GM12878 (cell line): Measurements from ENCODE around the gene FBXO17. TPM values are rescaled to one million over a fixed set of nuclear protein-coding genes. Genes with fewer than 3 reads are reported as not detected.
A peak's percentile ranks its signal among the peaks of the same experiment; 100 is the strongest.

Experiments used
- ATAC-seq: fragments of 200-7000 bp; cut with Tn5 transposase; 3 replicates; pipeline ENCODE4 v1.9.1; 2020; ENCODE audit warnings: mild to moderate bottlenecking, moderate library complexity
- BruUV-seq: library from RNA; stranded (reverse); fragments of 400-500 nt; replicated peaks from 2 replicates; lab custom pipeline; 2021; lab: Mats Ljungman, UMichigan
- CTCF ChIA-PET: fragments of 300-600 bp; sonication (Branson Sonifier 250); formaldehyde crosslinking; extraction: SDS; loops from one replicate; lab custom pipeline; 2021; ENCODE audit warnings: inconsistent platforms; lab: Yijun Ruan, JAX
- POLR2A ChIA-PET: fragments of 350-600 bp; formaldehyde crosslinking; extraction: SDS; loops from one replicate; lab custom pipeline; 2021; ENCODE audit warnings: inconsistent platforms; lab: Charles Lee
- RAD21 ChIA-PET: fragments of 300-600 bp; sonication (Branson Sonifier 250); formaldehyde crosslinking; loops from one replicate; lab custom pipeline; 2023; ENCODE audit warnings: antibody characterized with exemption; ENCODE audit not compliant: unreplicated experiment; lab: Charles Lee
- SMC1A ChIA-PET: fragments of 300-600 bp; sonication (Branson Sonifier 250); formaldehyde crosslinking; loops from one replicate; lab custom pipeline; 2023; ENCODE audit not compliant: unreplicated experiment, uncharacterized antibody; lab: Charles Lee
- DNase-seq: peaks from one replicate; pipeline ENCODE4 v3.0.0-alpha.2; 2011; ENCODE audit warnings: low read depth, low spot score
- FAIRE-seq: peaks from 3 replicates; lab custom pipeline; 2011; peaks lifted over from hg19 to GRCh38; lab: Jason Lieb, UNC
- H2AFZ ChIP-seq: 2 replicates; pipeline ENCODE4 v1.6.0; 2011; ENCODE audit warnings: low read depth, low read length, control low read depth; ENCODE audit not compliant: control insufficient read depth
- H3K27ac ChIP-seq: 2 replicates; pipeline ENCODE4 v1.5.1; 2011; ENCODE audit warnings: control low read depth; ENCODE audit not compliant: control insufficient read depth, insufficient read depth
- H3K27me3 ChIP-seq, 2 experiments: replicated peaks in 1 of 2; 2 replicates each; pipeline versions ENCODE4 v1.6.0 to v1.6.1; 2011; ENCODE audit warnings: low read length in 1 of 2; ENCODE audit not compliant: control insufficient read depth in 2 of 2, insufficient read depth in 2 of 2
- H3K36me3 ChIP-seq, 2 experiments: 2 replicates each; pipeline ENCODE4 v1.5.1; 2011; ENCODE audit warnings: low read length in 1 of 2; ENCODE audit not compliant: control insufficient read depth in 2 of 2, insufficient read depth in 2 of 2
- H3K4me1 ChIP-seq: 2 replicates; pipeline ENCODE4 v1.6.1; 2011; ENCODE audit warnings: mild to moderate bottlenecking, low read length, moderate library complexity, mixed read lengths; ENCODE audit not compliant: control insufficient read depth, insufficient read depth
- H3K4me2 ChIP-seq: 2 replicates; pipeline ENCODE4 v1.6.0; 2011; ENCODE audit warnings: control low read depth; ENCODE audit not compliant: control insufficient read depth, insufficient read depth
- H3K4me3 ChIP-seq: fragments of 200-600 bp; sonication (generic); 2 replicates; pipeline ENCODE4 v1.5.1; 2016
- H3K79me2 ChIP-seq: 2 replicates; pipeline ENCODE4 v1.6.0; 2011; ENCODE audit warnings: low read length; ENCODE audit not compliant: control insufficient read depth, insufficient read depth
- H3K9ac ChIP-seq: 2 replicates; pipeline ENCODE4 v1.8.0; 2011; ENCODE audit warnings: low read length, control low read depth, mixed read lengths; ENCODE audit not compliant: control insufficient read depth, insufficient read depth
- H3K9me3 ChIP-seq: replicated peaks from 3 replicates; pipeline ENCODE4 v1.5.1; 2011; ENCODE audit warnings: mild to moderate bottlenecking, low read length; ENCODE audit not compliant: control insufficient read depth, insufficient read depth
- H4K20me1 ChIP-seq: 2 replicates; pipeline ENCODE4 v1.6.0; 2011; ENCODE audit not compliant: control insufficient read depth, insufficient read depth
- TCF3 ChIP-seq: IDR thresholded peaks from 2 replicates; pipeline ENCODE4 v1.6.1; 2012; ENCODE audit warnings: low read depth, mild to moderate bottlenecking, low read length, borderline replicate concordance; ENCODE audit not compliant: insufficient read depth
- ZBTB40 ChIP-seq: fragments of 450-650 bp; IDR thresholded peaks from 2 replicates; pipeline ENCODE4 v1.6.1; 2016; ENCODE audit warnings: mild to moderate bottlenecking, moderate library complexity, borderline replicate concordance
- WGBS: methylation state at CpG from one replicate; pipeline ENCODE4 v1.1.6; 2016; ENCODE audit warnings: low lambda C conversion rate; ENCODE audit not compliant: insufficient replicate concordance, insufficient coverage; ENCODE audit errors: missing lambda C conversion rate; 5-methylcytosine and 5-hydroxymethylcytosine counted together
- in situ Hi-C: fragments of 300-500 bp; cut with MboI; formaldehyde crosslinking; loops from 9 replicates; pipeline ENCODE4 v1.14.3; 2018; ENCODE audit warnings: mixed read lengths
- intact Hi-C: fragments of 100-400 bp; cut with micrococcal nuclease; formaldehyde crosslinking; loops from one replicate; pipeline ENCODE4 v1.14.2; 2022; ENCODE audit not compliant: unreplicated experiment
- polyA plus RNA-seq, 11 experiments: library from polyadenylated mRNA; depleted of rRNA in 4 of 11; unstranded in 6 of 11; stranded (reverse) in 5 of 11; fragments of >200 nt; fragmentation: Nextera tagmentation in 4 of 11; fragmentation: Illumina TruSeq in 1 of 11; extraction: Ambion mirVana in 4 of 11; extraction: Trizol in 1 of 11; gene quantifications; 1 replicate in 1 of 11; 2 replicates in 10 of 11; pipeline versions ENCODE4 v1.2.1 to v1.2.3, GENCODE V29; 2011 to 2016; ENCODE audit warnings: inconsistent platforms in 2 of 11, missing spikeins in 2 of 11, low read depth in 1 of 11
- total RNA-seq, 4 experiments: library from RNA; depleted of rRNA in 3 of 4; stranded (reverse); fragments of >200 nt in 3 of 4; fragmentation: Illumina TruSeq in 1 of 4; extraction: Trizol in 1 of 4; gene quantifications; 2 replicates each; pipeline versions ENCODE4 v1.2.1 to v1.2.3, GENCODE V29; 2013 to 2021

Gene FBXO17
- total and polyA plus RNA-seq, 10 of the 15 experiments (the other 5 are each of a cell fraction or from before 2014, with no cell fraction given): 2.2 to 11.1 (median 5.3) TPM

- no peak overlapping the region for H3K9ac ChIP-seq
- H3K9me3 ChIP-seq: no peaks in the 10 kb centered on the region
- H2AFZ ChIP-seq: no peak overlapping the region
- H4K20me1 ChIP-seq: no peaks in the 10 kb centered on the region
- H3K4me2 ChIP-seq: no peak overlapping the region
- no peak for DNase-seq
- peaks cover 21% of the 10 kb centered on the region for H3K4me1 ChIP-seq
- peaks cover 0 to 3% of the 10 kb centered on the region in 2 experiments; a peak in 2 of 4 replicates for H3K27me3 ChIP-seq
- H3K27ac ChIP-seq: no peak overlapping the region
- POLR2A ChIA-PET: interaction anchor here (1.0 to 1.1 kb wide), 2 partner anchors 110 to 126 kb away, joined by 4 read pairs; no protein-coding TSS in a partner anchor
- no peaks in the 10 kb centered on the region for H3K36me3 ChIP-seq
- intact Hi-C loops: loop anchor here (5.0 to 10.0 kb wide), 2 partner anchors 48 to 430 kb away; partner anchors contain the start of gene ZFP36
- 43% methylated on average over 19 of the region's 19 CpGs for WGBS
- ATAC-seq: no peak
- no peaks in the 10 kb centered on the region for H3K79me2 ChIP-seq
- no peak for FAIRE-seq
- TSS peak; percentile 82 for BruUV-seq
- H3K4me3 ChIP-seq: no peak overlapping the region
- 0 out of 2 replicates have a peak, but pooled peaks have one; percentile 40 for TF ChIP-seq ZBTB40
- no peak for TF ChIP-seq TCF3
- TF ChIP-seq, all 136 proteins: peak for 1
- CTCF ChIA-PET: interaction anchor here (1.2 to 4.0 kb wide), 6 partner anchors 11 to 77 kb away, joined by 3 to 28 read pairs (median 8); no protein-coding TSS in a partner anchor
- SMC1A ChIA-PET: interaction anchor here (0.8 to 1.3 kb wide), 2 partner anchors 30 to 63 kb away, joined by 3 read pairs; no protein-coding TSS in a partner anchor
- RAD21 ChIA-PET: interaction anchor here (0.6 to 2.0 kb wide), 5 partner anchors 8 to 56 kb away, joined by 3 to 8 read pairs (median 3); no protein-coding TSS in a partner anchor
- in situ Hi-C loops: no loop called here
These were observed 823 bp downstream of the FBXO17 start for GRCh38 chr19:38974624-38975213.
